Body of pancreas (tissue), 4 donors: ENCODE data around the gene HDHD3.

ENCODE experiments used
- POLR2A ChIP-seq, 3 donors: fragments of 450-650 bp; IDR thresholded peaks; one replicate each; pipeline ENCODE4 v1.6.1; 2016; ENCODE audit warnings: antibody characterized with exemption in 3 of 3, mild to moderate bottlenecking in 2 of 3
- TF ChIP-seq, protein P1 (sequence below), 7 experiments: fragments of 450-650 bp in 4 of 7; fragments of 200-600 bp in 3 of 7; sonication (generic) in 3 of 7; IDR thresholded peaks; one replicate each; pipeline ENCODE4 v1.5.1; 2016 to 2019; ENCODE audit warnings: antibody characterized with exemption in 7 of 7

- TF ChIP-seq, protein P1, sequence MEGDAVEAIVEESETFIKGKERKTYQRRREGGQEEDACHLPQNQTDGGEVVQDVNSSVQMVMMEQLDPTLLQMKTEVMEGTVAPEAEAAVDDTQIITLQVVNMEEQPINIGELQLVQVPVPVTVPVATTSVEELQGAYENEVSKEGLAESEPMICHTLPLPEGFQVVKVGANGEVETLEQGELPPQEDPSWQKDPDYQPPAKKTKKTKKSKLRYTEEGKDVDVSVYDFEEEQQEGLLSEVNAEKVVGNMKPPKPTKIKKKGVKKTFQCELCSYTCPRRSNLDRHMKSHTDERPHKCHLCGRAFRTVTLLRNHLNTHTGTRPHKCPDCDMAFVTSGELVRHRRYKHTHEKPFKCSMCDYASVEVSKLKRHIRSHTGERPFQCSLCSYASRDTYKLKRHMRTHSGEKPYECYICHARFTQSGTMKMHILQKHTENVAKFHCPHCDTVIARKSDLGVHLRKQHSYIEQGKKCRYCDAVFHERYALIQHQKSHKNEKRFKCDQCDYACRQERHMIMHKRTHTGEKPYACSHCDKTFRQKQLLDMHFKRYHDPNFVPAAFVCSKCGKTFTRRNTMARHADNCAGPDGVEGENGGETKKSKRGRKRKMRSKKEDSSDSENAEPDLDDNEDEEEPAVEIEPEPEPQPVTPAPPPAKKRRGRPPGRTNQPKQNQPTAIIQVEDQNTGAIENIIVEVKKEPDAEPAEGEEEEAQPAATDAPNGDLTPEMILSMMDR (IDR thresholded peaks at IDR 0.05) = no peak
- no peak for TF ChIP-seq POLR2A (IDR thresholded peaks at IDR 0.05)
Observed at GRCh38 chr9:113409883-113410206, 33.1 kb upstream of the HDHD3 start.
